D341Med (cell line): ENCODE results near the gene SRSF6.
"Not testable (repeated sequence)": the region's sequence is repeated elsewhere in the genome, so short reads cannot be mapped to it uniquely, and the experiment has no call there.

ENCODE experiments used
- DNase-seq: peaks from one replicate; pipeline ENCODE4 v3.0.0; 2012; ENCODE audit warnings: low spot score

SRSF6 gene

DNA sequence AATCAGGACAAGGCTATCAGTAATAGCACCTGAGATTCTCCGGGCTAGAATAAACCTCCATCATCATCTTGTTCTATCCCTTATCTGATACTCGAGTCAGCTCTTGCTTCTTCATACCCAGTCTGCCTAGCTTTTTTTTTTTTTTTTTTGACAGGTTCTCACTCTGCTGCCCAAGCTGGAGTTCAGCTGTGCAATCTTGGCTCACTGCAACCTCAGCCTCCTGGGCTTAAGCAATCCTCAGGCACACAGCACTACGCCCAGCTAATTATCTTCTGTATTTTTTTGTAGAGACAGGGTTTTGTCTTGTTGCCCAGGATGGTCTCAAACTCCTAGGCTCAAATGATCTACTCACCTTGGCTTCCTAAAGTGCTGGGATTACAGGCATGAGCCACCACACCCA, 19.5 kb downstream of the SRSF6 start:
- DNase-seq, result no peak

GRCh38 chr20:43477619-43478018, 19.9 kb downstream of the SRSF6 start:
- DNase-seq, result no peak

- DNase-seq, result no peak
These were observed 32.3 kb downstream of the SRSF6 start for GRCh38 chr20:43490038-43490437.

DNA sequence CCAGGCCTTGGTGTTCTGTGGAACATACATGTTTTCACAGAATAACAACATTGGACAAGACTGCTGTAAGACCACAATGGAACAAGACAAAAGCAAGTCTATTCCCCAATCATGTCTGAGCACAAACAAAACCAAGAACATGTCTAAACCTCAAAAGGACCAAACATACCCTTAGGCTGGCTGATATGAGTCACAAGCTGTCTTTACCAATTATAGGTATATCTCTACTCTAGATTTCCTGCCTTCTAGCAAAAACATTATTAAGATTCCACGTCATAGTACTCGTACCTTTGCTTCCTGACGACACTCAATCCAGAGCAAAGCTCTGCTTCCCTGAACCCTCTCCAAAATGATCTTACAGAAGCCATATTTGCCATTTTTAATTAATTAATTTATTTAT, 34.4 kb downstream of the SRSF6 start:
- no peak for DNase-seq

DNA sequence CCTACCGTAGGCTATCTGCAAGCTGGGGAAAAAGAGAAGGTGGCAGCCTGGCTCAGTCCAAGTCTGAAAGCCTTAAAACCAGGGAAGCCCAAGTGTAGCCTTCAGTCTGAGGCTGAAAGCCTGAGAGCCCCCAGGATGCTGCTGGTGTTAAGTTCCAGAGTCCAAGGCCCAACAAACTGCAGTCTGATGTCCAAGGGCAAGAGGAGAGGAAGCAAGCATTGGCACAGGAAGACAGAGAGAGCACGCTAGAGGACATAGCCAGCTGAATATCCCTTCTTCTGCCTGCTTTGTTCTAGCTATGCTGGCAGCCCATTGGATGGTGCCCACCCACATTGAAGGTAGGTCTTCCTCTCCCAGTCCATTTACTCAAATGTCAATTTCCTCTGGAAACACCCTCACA, 37.7 kb downstream of the SRSF6 start:
- no peak for DNase-seq

DNA sequence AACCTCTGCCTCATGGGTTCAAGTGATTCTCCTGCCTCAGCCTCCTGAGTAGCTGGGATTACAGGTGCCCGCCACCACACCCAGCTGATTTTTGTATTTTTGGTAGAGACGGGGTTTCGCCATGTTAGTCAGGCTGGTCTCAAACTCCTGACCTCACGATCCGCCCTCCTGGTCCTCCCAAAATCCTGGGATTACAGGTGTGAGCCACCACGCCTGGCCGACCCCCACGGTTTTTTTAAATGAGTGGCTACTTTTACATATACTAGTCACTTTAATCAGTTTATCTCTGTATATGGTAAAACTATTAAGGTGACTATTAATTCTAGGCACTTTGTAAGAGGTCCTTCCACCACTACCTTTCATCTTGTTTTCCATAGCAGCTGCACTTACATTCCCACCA, 44.3 kb downstream of the SRSF6 start:
- not testable (repeated sequence) for DNase-seq

- DNase-seq, result no peak
These were observed 48.5 kb downstream of the SRSF6 start for GRCh38 chr20:43506238-43506637.

DNA sequence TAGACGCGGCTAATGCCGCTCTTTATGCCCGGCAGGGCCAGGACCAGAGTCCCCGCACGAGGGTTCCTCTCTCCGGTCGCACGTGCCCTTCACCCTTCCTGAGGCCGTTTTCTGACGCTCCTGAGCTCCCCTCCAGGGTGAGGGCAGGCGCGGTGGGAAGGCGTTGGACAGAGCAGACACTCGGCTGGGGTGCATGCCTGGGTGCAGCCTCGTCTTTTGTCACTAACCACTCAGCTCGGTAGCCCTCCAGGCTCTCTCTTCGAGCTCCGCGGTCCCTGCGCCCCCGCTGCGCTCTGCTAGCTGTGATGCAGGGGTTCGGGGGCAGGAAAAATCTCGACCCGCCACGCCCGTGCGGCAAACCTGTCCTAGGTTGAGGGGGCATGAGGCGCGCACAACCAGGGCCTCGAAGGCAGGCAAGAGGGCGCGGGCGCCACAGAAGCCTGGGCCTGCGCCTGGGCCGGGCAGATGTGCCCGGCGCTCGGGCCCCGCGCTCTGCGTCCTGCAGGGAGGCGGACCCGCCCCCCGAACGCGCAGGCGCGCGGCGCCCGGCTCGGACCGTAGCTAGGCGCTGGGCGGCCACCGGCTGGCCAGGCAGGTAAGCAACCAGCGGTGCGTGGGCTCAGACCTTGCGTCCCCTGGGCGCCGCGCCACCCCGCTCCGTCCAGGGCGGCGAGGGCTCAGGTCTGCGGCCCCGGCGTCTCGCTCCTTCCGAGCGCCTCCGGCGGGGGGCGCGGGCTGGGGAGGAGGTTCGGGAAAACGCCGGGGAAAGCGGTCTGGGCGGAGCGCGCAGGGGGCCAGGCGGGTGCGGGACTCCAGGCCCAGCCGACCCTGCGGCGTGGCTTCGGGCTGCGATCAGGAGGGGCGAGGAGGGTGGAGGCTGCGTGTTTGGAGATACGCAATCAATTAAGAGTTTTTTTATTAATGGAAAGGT, 49.7 kb downstream of the SRSF6 start, which contains the start of gene L3MBTL1:
Gene L3MBTL1 (plus strand): TSS at position 548 of the 931 bp plus-strand sequence. CDS start 5,807 bp downstream, outside the sequence.
- DNase-seq, result peak; percentile 79

DNA sequence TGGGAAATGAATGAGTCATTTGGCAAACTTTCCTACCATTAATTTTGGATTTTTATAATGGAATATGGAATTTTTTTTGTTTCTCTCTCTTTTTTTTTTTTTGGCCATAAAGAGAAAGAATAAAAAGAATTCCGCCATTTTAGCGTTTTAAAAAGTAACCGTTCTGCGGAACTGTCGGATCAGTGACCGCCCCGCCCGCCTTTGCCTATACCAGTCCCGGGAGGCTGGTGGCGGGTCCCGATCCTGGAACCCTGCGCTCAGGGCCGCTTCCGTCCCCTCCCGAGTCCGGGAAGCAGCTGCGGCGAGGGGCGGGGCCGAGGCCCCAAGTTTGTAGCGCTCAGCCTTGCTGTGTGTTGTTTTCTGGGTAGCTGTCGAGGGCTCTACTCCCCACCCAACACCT, 50.4 kb downstream of the SRSF6 start:
- DNase-seq, result no peak

DNA sequence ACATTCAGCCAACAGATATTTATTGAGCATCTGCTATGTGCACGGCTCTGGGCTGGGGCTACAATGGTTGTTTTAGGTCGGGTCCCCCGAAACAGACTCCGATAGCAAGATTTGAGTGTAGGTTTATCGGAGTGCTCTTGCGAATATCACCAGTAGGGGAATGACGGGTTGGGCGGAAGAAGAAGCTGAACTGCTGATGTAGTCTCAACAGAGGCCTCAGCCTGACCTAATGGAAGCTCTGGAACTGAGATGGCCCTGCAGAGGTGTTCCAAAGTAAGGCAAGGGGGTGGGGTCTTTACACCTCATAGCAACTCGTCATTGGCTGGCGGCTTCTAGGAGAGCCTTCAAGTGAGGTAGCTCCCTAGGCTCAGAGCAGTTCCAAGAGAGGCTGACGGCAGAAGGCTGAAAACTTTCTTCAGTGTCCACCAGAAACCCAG, 50.9 kb downstream of the SRSF6 start:
- no peak for DNase-seq

GRCh38 chr20:43511879-43512278, 54.2 kb downstream of the SRSF6 start:
- no peak for DNase-seq

- no peak for DNase-seq
These were observed 55.8 kb downstream of the SRSF6 start for GRCh38 chr20:43513372-43513930.
